GM10266 (cell line): ENCODE measurements around the gene NXN.
"Not testable (repeated sequence)": the region's sequence is repeated elsewhere in the genome, so short reads cannot be mapped to it uniquely, and the experiment has no call there.

ENCODE experiments used
- DNase-seq: peaks from one replicate; pipeline ENCODE4 v3.0.0; 2012; ENCODE audit errors: extremely low spot score
- TF ChIP-seq, protein P1 (sequence below): IDR thresholded peaks from 2 replicates; pipeline ENCODE4 v1.5.1; 2012; ENCODE audit warnings: mild to moderate bottlenecking, low read depth; ENCODE audit not compliant: control insufficient read depth, insufficient read depth; ENCODE audit errors: missing control alignments

The NXN gene

DNA sequence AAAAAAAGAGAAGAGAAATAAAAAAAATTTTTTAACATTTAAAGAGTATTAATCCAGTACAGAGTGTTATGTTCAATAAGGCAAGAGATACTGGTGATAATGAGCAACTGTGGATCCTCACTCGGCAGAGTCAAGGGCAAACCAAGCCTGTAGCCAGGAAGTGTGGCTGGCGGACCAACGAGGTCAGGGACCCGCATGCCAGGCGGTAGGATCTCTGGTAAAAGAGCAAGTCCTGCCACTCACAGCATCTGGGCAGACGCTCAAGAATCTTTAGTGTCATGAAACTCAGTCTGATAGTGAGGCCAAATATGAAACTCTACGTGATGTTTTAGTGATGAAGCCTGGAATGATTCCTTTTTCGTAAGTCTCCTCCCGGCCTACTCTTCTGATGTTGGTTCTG, 219.2 kb downstream of the NXN start:
- no peak for DNase-seq

GRCh38 chr17:759964-760363, 219.6 kb downstream of the NXN start:
- no peak for DNase-seq
- TF ChIP-seq, protein P1, sequence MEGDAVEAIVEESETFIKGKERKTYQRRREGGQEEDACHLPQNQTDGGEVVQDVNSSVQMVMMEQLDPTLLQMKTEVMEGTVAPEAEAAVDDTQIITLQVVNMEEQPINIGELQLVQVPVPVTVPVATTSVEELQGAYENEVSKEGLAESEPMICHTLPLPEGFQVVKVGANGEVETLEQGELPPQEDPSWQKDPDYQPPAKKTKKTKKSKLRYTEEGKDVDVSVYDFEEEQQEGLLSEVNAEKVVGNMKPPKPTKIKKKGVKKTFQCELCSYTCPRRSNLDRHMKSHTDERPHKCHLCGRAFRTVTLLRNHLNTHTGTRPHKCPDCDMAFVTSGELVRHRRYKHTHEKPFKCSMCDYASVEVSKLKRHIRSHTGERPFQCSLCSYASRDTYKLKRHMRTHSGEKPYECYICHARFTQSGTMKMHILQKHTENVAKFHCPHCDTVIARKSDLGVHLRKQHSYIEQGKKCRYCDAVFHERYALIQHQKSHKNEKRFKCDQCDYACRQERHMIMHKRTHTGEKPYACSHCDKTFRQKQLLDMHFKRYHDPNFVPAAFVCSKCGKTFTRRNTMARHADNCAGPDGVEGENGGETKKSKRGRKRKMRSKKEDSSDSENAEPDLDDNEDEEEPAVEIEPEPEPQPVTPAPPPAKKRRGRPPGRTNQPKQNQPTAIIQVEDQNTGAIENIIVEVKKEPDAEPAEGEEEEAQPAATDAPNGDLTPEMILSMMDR, result no peak

More for the DNA sequence above, 219.2 kb downstream of the NXN start:
- TF ChIP-seq, protein P1, result no peak

- not testable (repeated sequence) for DNase-seq
Measured at GRCh38 chr17:756010-756567, 223.5 kb downstream of the NXN start.

DNA sequence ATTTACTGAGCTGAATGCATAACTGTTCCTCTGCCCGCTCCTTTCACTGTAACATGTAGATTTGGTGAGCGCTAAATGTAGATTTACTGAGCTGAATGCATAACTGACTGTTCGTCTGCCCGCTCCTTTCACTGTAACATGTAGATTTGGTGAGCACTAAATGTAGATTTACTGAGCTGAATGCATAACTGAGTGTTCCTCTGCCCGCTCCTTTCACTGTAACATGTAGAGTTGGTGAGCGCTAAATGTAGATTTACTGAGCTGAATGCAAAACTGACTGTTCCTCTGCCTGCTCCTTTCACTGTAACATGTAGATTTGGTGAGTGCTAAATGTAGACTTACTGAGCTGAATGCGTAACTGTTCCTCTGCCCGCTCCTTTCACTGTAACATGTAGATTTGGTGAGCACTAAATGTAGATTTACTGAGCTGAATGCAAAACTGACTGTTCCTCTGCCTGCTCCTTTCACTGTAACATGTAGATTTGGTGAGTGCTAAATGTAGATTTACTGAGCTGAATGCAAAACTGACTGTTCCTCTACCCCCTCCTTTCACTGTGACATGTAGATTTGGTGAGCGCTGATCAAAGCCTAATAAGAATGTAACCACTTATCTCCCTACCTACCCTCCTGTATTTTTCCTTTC, 224.1 kb downstream of the NXN start:
- not testable (repeated sequence) for DNase-seq

DNA sequence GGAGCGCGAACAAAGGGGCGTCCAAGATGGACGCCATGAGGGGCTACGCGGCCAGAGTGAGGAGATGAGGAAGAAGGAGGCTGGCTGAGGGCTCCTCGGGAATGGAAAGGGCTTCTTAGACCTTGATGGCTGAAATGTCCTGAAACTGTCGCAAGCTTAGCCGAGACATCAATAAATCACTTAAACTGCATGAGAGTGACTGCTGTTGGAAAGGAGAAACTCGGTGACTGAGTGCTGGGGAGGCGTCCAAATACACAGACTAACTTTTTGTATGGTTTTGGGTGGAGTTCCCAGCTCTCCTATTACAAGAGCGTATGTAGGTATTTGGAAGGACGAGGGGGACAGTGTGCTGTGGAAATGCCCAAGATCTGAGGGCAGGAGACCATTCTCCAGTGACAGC, 226.2 kb downstream of the NXN start:
- TF ChIP-seq, protein P1, result no peak
- no peak for DNase-seq

GRCh38 chr17:752620-753219, 226.9 kb downstream of the NXN start:
- TF ChIP-seq, protein P1, result no peak

DNA sequence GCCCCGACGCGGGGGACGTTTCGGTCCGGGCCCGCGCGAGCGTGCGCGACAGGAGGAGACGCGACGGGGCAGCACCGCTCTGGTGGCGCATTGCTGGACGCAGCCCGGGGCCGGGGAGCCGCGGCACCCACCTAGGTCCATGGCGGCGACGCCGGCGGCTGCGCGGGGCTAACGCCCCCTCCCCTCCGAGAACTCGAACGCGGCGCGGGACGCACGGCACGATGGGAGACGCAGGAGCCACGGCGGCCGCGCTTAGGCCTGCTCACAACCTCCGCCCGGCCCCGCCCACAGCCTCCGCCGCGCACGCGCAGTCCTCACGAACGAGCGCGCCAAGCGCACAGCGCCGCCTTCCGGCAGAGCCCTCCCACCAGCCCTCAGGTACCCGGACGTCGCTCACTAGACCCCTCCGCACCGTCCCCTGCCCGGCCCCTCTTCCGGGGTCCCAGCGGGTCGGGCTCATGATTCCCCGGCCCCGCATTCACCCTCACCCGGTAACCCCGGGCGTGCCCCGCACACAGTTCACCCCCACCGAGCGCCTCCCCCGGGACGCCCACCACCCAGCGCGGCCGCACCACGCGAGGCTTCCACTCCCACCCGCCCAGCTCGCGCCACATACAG, 227.5 kb downstream of the NXN start, which contains the start of gene GEMIN4:
Gene GEMIN4 (minus strand): TSS at position 263 of the 618 bp plus-strand sequence. CDS start 122 bp downstream, at position 141.
- TF ChIP-seq, protein P1, result peak; percentile 97
- peak; percentile 97 for DNase-seq

More at GRCh38 chr17:752620-753219, 226.9 kb downstream of the NXN start:
- DNase-seq, result peak; percentile 40
